Common myeloid progenitor, CD34-positive (primary cell): ENCODE results near the gene TOP2B.

Experiments used
- CTCF ChIA-PET: fragments of 350-600 bp; sonication (Branson Sonifier 250); formaldehyde crosslinking; loops from one replicate; lab custom pipeline; 2021; ENCODE audit warnings: antibody characterized with exemption; lab: Charles Lee
- POLR2A ChIA-PET: fragments of 350-600 bp; sonication (Branson Sonifier 250); formaldehyde crosslinking; loops from one replicate; lab custom pipeline; 2021; ENCODE audit warnings: antibody characterized with exemption; lab: Charles Lee
- DNase-seq, 3 donors: peaks; one replicate each; pipeline versions ENCODE4 v3.0.0 to v3.0.0-alpha.2; 2013
- H3K27ac ChIP-seq, 2 experiments: 1 replicate in 1 of 2; 2 replicates in 1 of 2; pipeline ENCODE4 v1.7.0; 2013; ENCODE audit warnings: inconsistent platforms in 2 of 2, low read length in 2 of 2, mild to moderate bottlenecking in 2 of 2, low read depth in 1 of 2, moderate library complexity in 1 of 2; ENCODE audit not compliant: severe bottlenecking in 2 of 2, insufficient read depth in 1 of 2, poor library complexity in 1 of 2
- H3K27me3 ChIP-seq, 5 experiments: replicated peaks in 2 of 5; 1 replicate in 3 of 5; 2 replicates in 2 of 5; pipeline versions ENCODE4 v1.6.1 to v1.7.0; 2013; ENCODE audit warnings: low read length in 4 of 5, mild to moderate bottlenecking in 2 of 5, moderate library complexity in 2 of 5, inconsistent platforms in 1 of 5; ENCODE audit not compliant: insufficient read depth in 5 of 5, control insufficient read depth in 4 of 5
- H3K36me3 ChIP-seq, 4 experiments: 1 replicate in 2 of 4; 2 replicates in 2 of 4; pipeline versions ENCODE4 v1.6.1 to v1.7.0; 2013; ENCODE audit warnings: low read length in 3 of 4, control low read depth in 1 of 4, mild to moderate bottlenecking in 1 of 4; ENCODE audit not compliant: control insufficient read depth in 4 of 4, insufficient read depth in 4 of 4
- H3K4me1 ChIP-seq, 4 experiments: 1 replicate in 3 of 4; 2 replicates in 1 of 4; pipeline versions ENCODE4 v1.6.1 to v1.7.1; 2013; ENCODE audit warnings: low read length in 3 of 4, mild to moderate bottlenecking in 3 of 4, control low read depth in 1 of 4, inconsistent platforms in 1 of 4, moderate library complexity in 1 of 4; ENCODE audit not compliant: control insufficient read depth in 4 of 4, insufficient read depth in 4 of 4; ENCODE audit errors: control extremely low read depth in 1 of 4
- H3K4me3 ChIP-seq, 7 experiments: 1 replicate in 4 of 7; 2 replicates in 3 of 7; pipeline versions ENCODE4 v1.5.1 to v1.7.0; 2013; ENCODE audit warnings: mild to moderate bottlenecking in 7 of 7, low read length in 6 of 7, moderate library complexity in 6 of 7, inconsistent platforms in 2 of 7, low read depth in 2 of 7, control low read depth in 1 of 7; ENCODE audit not compliant: insufficient read depth in 4 of 7, control insufficient read depth in 1 of 7; ENCODE audit errors: extremely low read depth in 1 of 7
- H3K9me3 ChIP-seq, 5 experiments: 1 replicate in 4 of 5; 2 replicates in 1 of 5; pipeline versions ENCODE4 v1.6.1 to v1.7.1; 2013; ENCODE audit warnings: low read length in 4 of 5, mild to moderate bottlenecking in 2 of 5, inconsistent platforms in 1 of 5, low read depth in 1 of 5, moderate library complexity in 1 of 5; ENCODE audit not compliant: control insufficient read depth in 4 of 5, insufficient read depth in 2 of 5; ENCODE audit errors: control extremely low read depth in 1 of 5
- WGBS: methylation state at CpG from one replicate; pipeline ENCODE4 v1.1.5; 2013; ENCODE audit not compliant: insufficient coverage; 5-methylcytosine and 5-hydroxymethylcytosine counted together

Gene TOP2B

DNA sequence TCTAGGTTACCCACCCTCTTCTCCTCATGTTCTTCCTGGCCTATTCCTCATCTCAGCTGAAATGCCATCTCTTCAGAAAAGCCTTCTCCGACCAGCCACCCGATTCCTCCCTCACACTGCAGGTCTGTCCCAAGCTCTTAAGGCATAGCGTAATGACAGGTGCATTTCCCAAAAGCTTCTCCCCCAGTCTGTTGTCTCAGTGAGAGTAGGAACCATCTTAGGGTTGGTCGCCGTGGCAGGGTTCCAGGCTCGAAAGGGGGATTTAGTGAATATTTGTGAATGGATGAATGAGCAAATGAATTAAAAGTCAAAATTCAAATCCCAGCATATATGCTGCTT lies 78.6 kb downstream of the TOP2B start:
- Histone ChIP-seq H3K9me3 (no peaks in the 10 kb centered on the region), H3K27ac (no peak overlapping the region), H3K4me3 (no peak overlapping the region), H3K27me3 (no peaks in the 10 kb centered on the region), H3K4me1 (no peaks in the 10 kb centered on the region), H3K36me3 (no peaks in the 10 kb centered on the region)
- ChIA-PET CTCF (interaction anchor here (1.4 kb wide), 2 partner anchors 9 to 271 kb away, joined by 3 to 5 read pairs; no protein-coding TSS in a partner anchor), POLR2A (no interaction called here)
- 87% methylated on average over 3 of the region's 6 CpGs for WGBS
- no peak for DNase-seq

DNA sequence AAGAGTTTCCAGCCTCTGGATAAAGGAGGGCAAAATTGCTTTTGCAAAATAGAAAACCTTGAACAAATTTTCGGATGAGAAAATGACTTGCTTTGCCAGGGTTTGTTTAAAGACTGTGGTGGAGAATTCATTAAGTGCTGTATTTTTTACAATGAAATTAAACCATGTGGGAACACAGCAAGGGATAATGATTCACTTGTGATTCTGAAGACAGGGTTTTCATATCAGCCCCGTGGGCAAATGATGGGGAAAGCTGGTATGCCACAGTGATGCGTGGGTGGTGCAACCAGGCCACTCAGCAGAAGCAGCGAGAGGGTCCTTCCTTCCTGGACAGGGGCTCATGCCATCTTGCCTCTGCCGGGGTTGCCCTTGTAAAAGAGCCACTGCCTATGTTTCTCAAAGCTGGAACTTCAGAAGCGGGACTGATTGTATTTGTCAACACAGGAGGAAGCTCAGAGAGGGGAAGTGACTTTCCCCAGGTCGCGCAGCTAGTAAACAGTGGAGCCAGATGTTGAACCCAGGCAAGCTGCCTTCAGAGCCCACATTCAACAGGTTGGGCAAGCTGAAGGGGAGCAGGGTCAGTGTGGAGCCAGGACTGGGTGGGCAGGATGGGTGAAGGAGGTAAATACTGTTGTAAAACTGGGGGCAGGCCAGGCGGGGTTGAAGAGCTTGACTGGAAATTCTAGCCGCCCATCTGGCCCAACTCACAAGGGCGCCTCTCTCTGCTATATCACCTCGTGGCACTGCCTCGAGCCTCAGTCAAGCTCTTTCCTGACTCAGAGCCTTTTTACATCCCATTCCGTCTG lies 79.1 kb downstream of the TOP2B start:
- POLR2A ChIA-PET, result no interaction called here
- H3K9me3 ChIP-seq, result no peaks in the 10 kb centered on the region
- no peak overlapping the region for H3K27ac ChIP-seq
- no peaks in the 10 kb centered on the region for H3K4me1 ChIP-seq
- 90% methylated on average over 14 of the region's 14 CpGs for WGBS
- H3K36me3 ChIP-seq, result no peaks in the 10 kb centered on the region
- no peak overlapping the region for H3K4me3 ChIP-seq
- H3K27me3 ChIP-seq, result no peaks in the 10 kb centered on the region
- DNase-seq, result no peak
- CTCF ChIA-PET, result interaction anchor here (1.2 to 1.4 kb wide), 4 partner anchors 8 to 272 kb away, joined by 3 to 5 read pairs (median 3); no protein-coding TSS in a partner anchor

DNA sequence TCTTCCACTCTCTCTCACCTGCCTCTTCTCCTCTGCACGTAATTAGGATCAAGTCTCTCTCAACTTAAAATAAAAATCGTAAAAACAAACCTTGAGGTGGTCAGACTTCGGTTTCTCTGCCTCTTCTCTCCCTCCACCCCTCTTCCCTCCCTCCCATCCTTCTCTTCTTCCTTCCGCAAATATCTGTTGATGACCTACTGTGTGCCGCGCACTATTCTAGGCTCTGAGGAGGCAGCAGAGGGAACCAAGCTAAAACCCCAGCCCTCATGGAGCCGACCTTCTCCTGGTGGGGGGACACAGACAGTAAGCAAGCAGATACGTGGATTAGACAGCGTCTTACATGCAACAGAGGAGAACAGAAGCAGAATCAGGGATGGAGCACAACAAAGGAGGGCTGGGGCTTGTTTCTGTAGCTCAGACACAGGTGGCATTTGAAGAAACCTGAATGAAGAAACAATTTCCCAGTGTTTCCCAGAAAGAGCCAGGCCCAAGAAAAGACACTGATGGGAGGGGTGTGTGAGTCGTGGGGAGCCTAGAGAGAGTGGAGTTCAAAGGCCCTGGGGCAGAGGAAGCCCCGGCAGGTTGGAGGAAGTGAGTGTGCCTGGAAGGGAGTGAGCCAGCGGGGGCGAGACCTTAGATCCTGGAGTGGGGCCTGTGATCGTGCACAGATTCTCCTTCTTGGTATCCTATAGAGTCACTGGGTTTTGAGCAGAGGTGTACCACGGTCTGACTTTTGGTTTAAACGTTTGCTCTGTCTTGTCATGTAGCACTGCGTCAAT lies 80.5 kb downstream of the TOP2B start:
- Histone ChIP-seq H3K27me3 (no peaks in the 10 kb centered on the region), H3K9me3 (no peaks in the 10 kb centered on the region), H3K4me1 (no peaks in the 10 kb centered on the region), H3K27ac (no peak overlapping the region), H3K4me3 (no peak overlapping the region), H3K36me3 (no peaks in the 10 kb centered on the region)
- DNase-seq, result no peak
- WGBS, result 97% methylated on average over 13 of the region's 17 CpGs
- CTCF ChIA-PET, result interaction anchor here (1.2 kb wide), 1 partner anchor 9 kb away, joined by 3 read pairs; no protein-coding TSS in a partner anchor
- POLR2A ChIA-PET, result no interaction called here

DNA sequence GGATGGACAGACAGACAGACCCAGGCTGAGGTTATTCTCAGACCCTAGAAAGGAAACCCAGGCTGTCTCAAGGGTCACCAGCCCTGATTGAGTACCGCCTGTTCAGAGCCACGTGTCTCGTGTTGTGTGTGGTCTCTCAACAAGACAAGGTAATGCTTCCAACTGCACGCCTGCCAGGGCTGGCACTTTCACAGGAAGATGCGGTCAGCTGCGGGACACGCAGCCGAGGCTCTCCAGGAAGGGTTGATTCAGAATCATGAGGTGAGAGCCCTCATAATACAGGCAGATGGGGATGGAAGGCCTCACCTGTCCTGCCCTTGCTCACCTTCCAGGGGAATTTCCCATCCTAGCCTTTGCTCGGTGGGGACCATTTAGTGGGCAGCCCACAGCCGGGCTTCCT lies 81.4 kb downstream of the TOP2B start:
- Histone ChIP-seq H3K36me3 (no peaks in the 10 kb centered on the region), H3K27me3 (no peaks in the 10 kb centered on the region), H3K9me3 (no peaks in the 10 kb centered on the region), H3K27ac (no peak overlapping the region), H3K4me3 (no peak overlapping the region), H3K4me1 (no peaks in the 10 kb centered on the region)
- ChIA-PET CTCF (interaction anchor here (3.0 kb wide), 1 partner anchor 10 kb away, joined by 16 read pairs; no protein-coding TSS in a partner anchor), POLR2A (no interaction called here)
- no peak for DNase-seq
- WGBS, result 100% methylated on average over 10 of the region's 10 CpGs

DNA sequence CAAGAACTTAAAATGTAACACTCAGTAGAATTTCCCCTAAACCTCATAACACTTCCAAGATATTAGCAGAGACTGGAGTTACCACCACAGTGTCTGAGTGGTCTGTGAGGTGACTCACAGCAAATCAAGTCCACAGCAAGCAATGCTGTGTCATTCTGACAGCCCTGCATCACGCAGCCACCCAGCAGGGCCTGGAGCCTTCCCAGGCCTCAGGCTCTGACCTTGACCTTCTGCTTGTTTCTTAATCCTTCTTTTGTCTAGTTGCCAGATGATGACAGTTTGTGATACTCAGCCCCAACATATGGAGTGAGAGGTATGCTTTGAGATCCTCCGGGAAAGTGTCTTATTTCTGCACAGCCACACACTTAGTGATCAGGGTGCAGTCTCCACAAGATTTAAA lies 82.5 kb downstream of the TOP2B start:
- ChIA-PET CTCF (interaction anchor here (3.0 kb wide), 1 partner anchor 11 kb away, joined by 16 read pairs; no protein-coding TSS in a partner anchor), POLR2A (no interaction called here)
- peak in 1 of 3 donors; percentile 41 for DNase-seq
- Histone ChIP-seq H3K9me3 (no peaks in the 10 kb centered on the region), H3K4me3 (no peak overlapping the region), H3K36me3 (no peaks in the 10 kb centered on the region), H3K27ac (no peak overlapping the region), H3K4me1 (no peaks in the 10 kb centered on the region), H3K27me3 (no peaks in the 10 kb centered on the region)
- 95% methylated on average over 2 of the region's 2 CpGs for WGBS

DNA sequence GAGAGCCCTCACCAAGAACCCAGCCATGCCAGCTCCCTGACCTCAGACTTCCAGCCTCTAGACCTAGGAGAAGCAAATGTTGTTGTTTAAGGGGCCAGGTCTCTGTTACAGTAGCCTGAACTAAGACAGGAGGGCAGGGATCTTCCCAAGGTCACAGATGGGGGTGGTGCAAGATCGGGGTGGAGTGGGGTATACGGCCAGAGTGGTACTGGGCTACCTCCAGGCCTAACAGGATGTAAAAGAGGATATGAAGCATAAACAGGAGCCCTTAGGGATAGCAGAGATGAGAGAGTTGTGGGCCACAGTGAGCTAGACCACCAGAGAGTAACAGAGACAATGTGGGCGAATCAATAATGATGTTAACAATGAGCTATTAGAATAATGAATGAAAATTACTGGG lies 82.9 kb downstream of the TOP2B start:
- Histone ChIP-seq H3K9me3 (no peaks in the 10 kb centered on the region), H3K27me3 (no peaks in the 10 kb centered on the region), H3K4me3 (no peak overlapping the region), H3K27ac (no peak overlapping the region), H3K36me3 (no peaks in the 10 kb centered on the region), H3K4me1 (no peaks in the 10 kb centered on the region)
- WGBS, result 100% methylated on average over 3 of the region's 3 CpGs
- ChIA-PET POLR2A (no interaction called here), CTCF (interaction anchor here (1.2 to 3.0 kb wide), 2 partner anchors 9 to 11 kb away, joined by 4 to 16 read pairs; no protein-coding TSS in a partner anchor)
- no peak for DNase-seq

DNA sequence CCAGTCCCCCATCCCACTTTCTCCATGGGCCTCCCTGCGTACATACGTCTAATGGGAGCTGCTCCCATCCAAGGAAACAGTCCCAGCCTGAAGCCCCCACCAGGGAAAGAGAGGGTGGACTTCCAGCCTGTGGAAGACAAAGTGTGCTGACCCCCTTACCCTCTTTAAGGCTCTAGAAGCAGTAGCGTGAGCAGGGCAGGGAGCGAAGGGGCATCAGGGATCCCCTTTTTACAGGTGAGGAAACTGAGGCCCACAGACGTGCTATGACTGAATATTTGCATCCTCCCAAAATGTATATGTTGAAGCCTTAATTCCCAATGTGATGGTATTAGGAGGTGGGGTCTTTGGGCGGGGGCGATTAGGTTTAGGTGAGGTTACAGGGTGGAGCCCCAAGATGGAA lies 83.4 kb downstream of the TOP2B start:
- ChIA-PET POLR2A (no interaction called here), CTCF (interaction anchor here (1.2 to 3.0 kb wide), 2 partner anchors 9 to 12 kb away, joined by 4 to 16 read pairs; no protein-coding TSS in a partner anchor)
- Histone ChIP-seq H3K4me1 (no peaks in the 10 kb centered on the region), H3K9me3 (no peaks in the 10 kb centered on the region), H3K4me3 (no peak overlapping the region), H3K36me3 (no peaks in the 10 kb centered on the region), H3K27me3 (no peaks in the 10 kb centered on the region), H3K27ac (no peak overlapping the region)
- no peak for DNase-seq
- 100% methylated on average over 5 of the region's 7 CpGs for WGBS
